Measurements from ENCODE around the gene COX10.

COX10 gene

DNA sequence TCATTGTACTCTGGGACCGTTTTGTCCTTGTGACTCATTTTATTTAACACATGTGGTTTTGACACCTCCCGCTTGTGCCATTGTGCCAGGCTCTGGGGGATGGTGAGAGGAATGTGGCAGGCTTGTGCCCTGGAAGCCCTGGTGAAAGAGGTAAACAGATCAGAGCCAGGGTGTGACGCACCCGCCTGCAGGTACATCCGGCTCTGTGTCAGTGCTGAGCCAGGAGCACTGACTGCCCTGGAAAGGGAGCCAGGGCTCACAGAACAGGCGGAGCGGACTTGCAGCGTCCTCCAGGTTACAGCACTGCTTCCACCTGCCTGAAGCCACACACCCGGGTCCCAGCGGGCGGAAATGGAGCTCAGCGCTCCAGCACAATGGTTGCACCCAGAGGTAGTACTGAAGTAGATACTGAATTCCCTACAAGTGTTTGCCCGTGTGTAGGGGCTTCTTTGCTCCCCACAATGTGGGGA lies 136.7 kb downstream of the COX10 start:
- peaks cover 0 to 11% (median 2%) of the 10 kb centered on the region in 11 experiments; a peak in 9 of 22 replicates for H3K9me3 ChIP-seq (replicated peaks in 1 of 11)
- no peak overlapping the region for H3K4me3 ChIP-seq
- H3K36me3 ChIP-seq = peaks cover 35 to 77% (median 58%) of the 10 kb centered on the region in 11 experiments
- no peak overlapping the region for H3K27ac ChIP-seq
- H3K27me3 ChIP-seq = no peaks in the 10 kb centered on the region
- no peak overlapping the region for H3K4me2 ChIP-seq
- peaks cover 0 to 66% (median 35%) of the 10 kb centered on the region in 11 experiments; a peak in 15 of 22 replicates for H4K20me1 ChIP-seq
- no peak for TF ChIP-seq Cebpa-rat (IDR thresholded peaks at IDR 0.05)
- H3K9ac ChIP-seq = no peak overlapping the region
- no peaks in the 10 kb centered on the region; a peak in 2 of 20 replicates for H3K4me1 ChIP-seq

DNA sequence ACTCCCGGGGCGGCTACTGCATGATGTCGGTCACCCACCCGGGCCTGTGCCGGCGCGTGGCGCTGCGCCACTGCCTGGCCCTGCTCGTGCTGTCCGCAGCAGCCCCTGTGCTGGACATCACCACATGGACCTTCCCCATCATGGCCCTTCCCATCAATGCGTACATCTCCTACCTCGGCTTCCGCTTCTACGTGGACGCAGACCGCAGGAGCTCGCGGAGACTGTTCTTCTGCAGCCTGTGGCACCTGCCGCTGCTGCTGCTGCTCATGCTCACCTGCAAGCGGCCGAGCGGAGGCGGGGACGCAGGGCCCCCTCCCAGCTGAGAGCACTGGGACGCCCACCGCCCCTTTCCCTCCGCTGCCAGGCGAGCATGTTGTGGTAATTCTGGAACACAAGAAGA lies 137.6 kb downstream of the COX10 start:
- TF ChIP-seq Cebpa-rat (IDR thresholded peaks at IDR 0.05) = no peak
- H3K27me3 ChIP-seq = no peaks in the 10 kb centered on the region
- H3K36me3 ChIP-seq = peaks cover 39 to 85% (median 65%) of the 10 kb centered on the region in 11 experiments
- no peak overlapping the region for H3K27ac ChIP-seq
- H4K20me1 ChIP-seq = peaks cover 0 to 57% (median 30%) of the 10 kb centered on the region in 11 experiments; a peak in 15 of 22 replicates
- H3K4me2 ChIP-seq = no peak overlapping the region
- no peak overlapping the region for H3K9ac ChIP-seq
- H3K9me3 ChIP-seq (replicated peaks in 1 of 11) = peaks cover 6 to 19% (median 11%) of the 10 kb centered on the region in 11 experiments
- no peaks in the 10 kb centered on the region for H3K4me1 ChIP-seq
- H3K4me3 ChIP-seq = no peak overlapping the region

DNA sequence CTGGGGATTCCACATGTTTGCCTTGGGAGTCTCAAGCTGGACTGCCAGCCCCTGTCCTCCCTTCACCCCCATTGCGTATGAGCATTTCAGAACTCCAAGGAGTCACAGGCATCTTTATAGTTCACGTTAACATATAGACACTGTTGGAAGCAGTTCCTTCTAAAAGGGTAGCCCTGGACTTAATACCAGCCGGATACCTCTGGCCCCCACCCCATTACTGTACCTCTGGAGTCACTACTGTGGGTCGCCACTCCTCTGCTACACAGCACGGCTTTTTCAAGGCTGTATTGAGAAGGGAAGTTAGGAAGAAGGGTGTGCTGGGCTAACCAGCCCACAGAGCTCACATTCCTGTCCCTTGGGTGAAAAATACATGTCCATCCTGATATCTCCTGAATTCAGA lies 138.5 kb downstream of the COX10 start:
- Histone ChIP-seq H3K4me2 (no peak overlapping the region), H3K9ac (no peak overlapping the region), H4K20me1 (peaks cover 0 to 50% (median 28%) of the 10 kb centered on the region in 11 experiments; a peak in 15 of 22 replicates), H3K4me3 (no peak overlapping the region), H3K4me1 (no peaks in the 10 kb centered on the region), H3K27me3 (no peaks in the 10 kb centered on the region), H3K36me3 (peaks cover 40 to 86% (median 66%) of the 10 kb centered on the region in 11 experiments), H3K9me3 (replicated peaks in 1 of 11) (peaks cover 8 to 22% (median 13%) of the 10 kb centered on the region in 11 experiments), H3K27ac (no peak overlapping the region)
- TF ChIP-seq Cebpa-rat (IDR thresholded peaks at IDR 0.05) = no peak

DNA sequence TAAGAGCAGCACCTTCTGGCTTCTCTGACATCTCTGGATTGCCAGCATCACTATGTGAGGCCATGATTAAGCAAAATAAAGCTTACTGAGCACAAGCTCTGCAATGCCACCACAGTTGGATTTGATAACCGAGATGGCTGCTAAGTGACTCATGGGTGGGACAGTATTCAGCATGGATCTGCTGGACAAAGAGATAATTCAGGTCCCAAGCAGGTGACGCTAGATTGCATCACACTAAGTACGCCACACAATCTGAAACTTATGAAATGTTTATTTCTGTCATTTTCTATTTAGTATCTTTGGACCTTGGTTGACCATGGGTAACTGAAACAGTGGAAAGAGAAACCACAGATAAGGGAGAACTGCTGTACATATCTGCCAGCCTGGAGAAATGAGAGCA lies 139.9 kb downstream of the COX10 start:
- no peak overlapping the region for H3K9ac ChIP-seq
- peaks cover 0 to 36% (median 19%) of the 10 kb centered on the region in 11 experiments; a peak in 12 of 22 replicates for H4K20me1 ChIP-seq
- H3K27me3 ChIP-seq = no peaks in the 10 kb centered on the region
- no peak overlapping the region for H3K4me2 ChIP-seq
- H3K4me1 ChIP-seq = peaks cover 0 to 7% (median 0%) of the 10 kb centered on the region in 10 experiments; a peak in 1 of 20 replicates
- no peak overlapping the region for H3K4me3 ChIP-seq
- H3K9me3 ChIP-seq (replicated peaks in 1 of 11) = peaks cover 8 to 22% (median 13%) of the 10 kb centered on the region in 11 experiments
- 0 out of 22 replicates have a peak, but pooled peaks of 1 of the 11 experiments have one; percentile 16 for TF ChIP-seq Cebpa-rat (IDR thresholded peaks at IDR 0.05)
- H3K27ac ChIP-seq = no peak overlapping the region
- peaks cover 34 to 78% (median 60%) of the 10 kb centered on the region in 11 experiments for H3K36me3 ChIP-seq

DNA sequence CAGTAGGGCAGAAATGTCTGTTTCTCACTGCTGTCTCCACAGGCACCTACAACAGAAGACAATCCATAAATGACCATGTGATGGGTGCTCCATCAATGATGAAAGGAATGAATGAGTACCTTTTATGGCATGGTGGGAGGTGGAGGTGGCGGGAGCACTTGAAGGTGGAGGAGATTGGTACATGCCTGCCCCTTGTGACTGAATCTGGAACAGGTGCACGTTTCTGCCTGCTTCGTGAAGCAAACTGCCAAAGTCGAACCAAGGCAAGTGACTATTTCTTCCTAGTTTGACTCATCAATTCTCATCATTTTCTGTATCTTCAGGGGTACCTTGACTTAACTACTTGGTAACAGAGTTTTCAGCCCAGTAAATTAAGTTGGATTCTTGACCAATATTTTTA lies 141.9 kb downstream of the COX10 start:
- H3K4me3 ChIP-seq = no peak overlapping the region
- H3K9me3 ChIP-seq (replicated peaks in 1 of 11) = peaks cover 8 to 22% (median 13%) of the 10 kb centered on the region in 11 experiments
- no peak overlapping the region for H3K27ac ChIP-seq
- no peak overlapping the region for H3K4me2 ChIP-seq
- TF ChIP-seq Cebpa-rat (IDR thresholded peaks at IDR 0.05) = no peak
- H4K20me1 ChIP-seq = peaks cover 0 to 16% (median 1%) of the 10 kb centered on the region in 11 experiments; a peak in 6 of 22 replicates
- H3K9ac ChIP-seq = no peak overlapping the region
- H3K36me3 ChIP-seq = peaks cover 34 to 58% (median 49%) of the 10 kb centered on the region in 11 experiments
- H3K27me3 ChIP-seq = no peaks in the 10 kb centered on the region
- H3K4me1 ChIP-seq = peaks cover 0 to 7% (median 0%) of the 10 kb centered on the region in 10 experiments; a peak in 1 of 20 replicates

DNA sequence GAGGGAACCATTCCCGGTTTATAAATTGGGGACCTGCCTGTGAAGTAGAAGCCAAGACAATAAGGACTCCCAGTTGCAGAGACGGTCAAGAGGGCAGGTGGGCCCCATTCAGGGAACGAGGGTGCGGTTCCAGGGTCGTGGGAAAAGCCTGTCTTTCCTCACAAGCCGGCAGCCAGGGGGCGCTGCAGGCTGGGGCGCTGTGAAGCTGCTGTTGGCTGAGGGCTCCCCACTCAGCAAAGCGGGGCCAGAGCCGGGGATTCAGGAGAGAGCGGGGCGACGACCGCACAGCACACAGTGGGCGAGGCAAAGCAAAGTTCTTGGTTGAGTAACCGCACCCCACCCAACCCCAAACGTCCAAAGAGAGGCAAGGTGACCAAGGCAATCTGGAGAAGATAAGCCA lies 142.5 kb downstream of the COX10 start:
- H3K9me3 ChIP-seq (replicated peaks in 1 of 11) = peaks cover 8 to 22% (median 13%) of the 10 kb centered on the region in 11 experiments
- no peak for TF ChIP-seq Cebpa-rat (IDR thresholded peaks at IDR 0.05)
- peaks cover 28 to 52% (median 44%) of the 10 kb centered on the region in 11 experiments for H3K36me3 ChIP-seq
- no peak overlapping the region for H3K27ac ChIP-seq
- peaks cover 0 to 7% (median 0%) of the 10 kb centered on the region in 10 experiments; a peak in 1 of 20 replicates for H3K4me1 ChIP-seq
- no peaks in the 10 kb centered on the region for H3K27me3 ChIP-seq
- peaks cover 0 to 10% (median 0%) of the 10 kb centered on the region in 11 experiments; a peak in 4 of 22 replicates for H4K20me1 ChIP-seq
- no peak overlapping the region for H3K9ac ChIP-seq
- H3K4me3 ChIP-seq = no peak overlapping the region
- H3K4me2 ChIP-seq = no peak overlapping the region

DNA sequence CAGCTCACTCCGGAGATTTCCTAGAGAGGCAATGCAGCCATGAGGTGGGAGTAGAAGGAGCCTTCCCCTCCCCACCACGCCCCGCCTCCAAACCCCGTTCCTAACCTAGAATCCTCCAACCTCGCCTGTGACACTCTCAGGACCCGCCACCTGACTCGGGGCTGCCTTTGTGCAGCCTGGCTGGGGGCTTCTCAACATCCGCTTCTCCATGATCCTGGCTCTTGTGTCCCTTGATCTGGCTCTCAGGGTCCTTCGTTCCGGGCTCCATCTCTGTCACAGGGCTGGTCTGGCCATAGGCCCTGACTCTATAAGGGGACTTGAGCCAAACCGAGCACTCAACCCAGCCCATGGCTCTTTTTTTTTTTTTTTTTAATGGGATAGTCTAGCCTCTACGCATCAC lies 143.1 kb downstream of the COX10 start:
- Histone ChIP-seq H3K4me2 (no peak overlapping the region), H3K36me3 (peaks cover 22 to 46% (median 38%) of the 10 kb centered on the region in 11 experiments; a peak in 21 of 22 replicates), H4K20me1 (peaks cover 0 to 5% (median 0%) of the 10 kb centered on the region in 11 experiments; a peak in 1 of 22 replicates), H3K27ac (no peak overlapping the region), H3K9me3 (replicated peaks in 1 of 11) (peaks cover 8 to 22% (median 13%) of the 10 kb centered on the region in 11 experiments), H3K4me3 (no peak overlapping the region), H3K27me3 (no peaks in the 10 kb centered on the region), H3K4me1 (peaks cover 0 to 7% (median 0%) of the 10 kb centered on the region in 10 experiments; a peak in 1 of 20 replicates), H3K9ac (no peak overlapping the region)
- no peak for TF ChIP-seq Cebpa-rat (IDR thresholded peaks at IDR 0.05)

DNA sequence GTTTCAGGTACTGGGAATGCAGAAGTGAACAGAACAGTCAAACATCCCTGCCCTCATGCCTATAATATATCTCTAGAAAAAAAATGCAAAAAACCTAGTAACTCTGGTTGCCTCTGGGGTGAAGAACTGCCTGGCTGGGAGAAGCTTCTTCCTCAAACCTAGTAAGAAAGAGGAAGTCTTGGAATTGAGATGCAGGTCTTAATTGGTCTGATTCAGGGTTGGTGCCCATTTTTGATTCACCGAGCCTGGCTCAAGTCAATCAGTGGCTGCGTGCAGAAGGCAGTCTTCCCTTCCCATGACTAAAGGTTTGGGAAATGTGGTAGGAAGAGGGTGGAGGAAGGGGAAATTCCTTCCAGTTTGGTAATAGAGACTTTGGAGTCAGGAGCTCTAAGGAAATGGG lies 145.0 kb downstream of the COX10 start:
- no peak overlapping the region for H3K9ac ChIP-seq
- no peak overlapping the region for H3K27ac ChIP-seq
- H3K27me3 ChIP-seq = no peaks in the 10 kb centered on the region
- H3K4me3 ChIP-seq = no peak overlapping the region
- no peaks in the 10 kb centered on the region for H4K20me1 ChIP-seq
- peaks cover 8 to 22% (median 13%) of the 10 kb centered on the region in 11 experiments for H3K9me3 ChIP-seq (replicated peaks in 1 of 11)
- H3K36me3 ChIP-seq = peaks cover 11 to 29% (median 22%) of the 10 kb centered on the region in 11 experiments; a peak in 20 of 22 replicates
- H3K4me1 ChIP-seq = peaks cover 0 to 7% (median 0%) of the 10 kb centered on the region in 10 experiments; a peak in 1 of 20 replicates
- TF ChIP-seq Cebpa-rat (IDR thresholded peaks at IDR 0.05) = no peak
- no peak overlapping the region for H3K4me2 ChIP-seq

DNA sequence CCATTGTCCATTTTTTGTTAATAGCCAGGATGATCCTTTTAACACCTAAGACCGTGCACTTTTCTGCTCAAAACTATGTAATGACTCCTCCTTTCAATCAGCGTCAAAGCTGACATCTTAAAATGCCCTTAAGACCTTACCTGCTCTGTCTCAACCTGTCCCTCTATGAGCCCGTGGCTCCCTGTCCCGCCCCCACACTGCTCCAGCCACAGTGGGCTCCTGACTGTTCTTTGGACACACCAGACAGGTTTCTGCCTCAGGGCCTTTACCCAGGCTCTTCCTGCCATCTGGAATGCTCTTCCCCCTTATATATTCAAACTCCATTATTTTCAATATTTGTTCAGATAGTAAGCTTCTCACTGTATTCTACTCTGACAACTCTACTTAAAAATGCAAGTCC lies 153.3 kb downstream of the COX10 start:
- Histone ChIP-seq H3K9me3 (replicated peaks in 1 of 11) (no peaks in the 10 kb centered on the region; a peak in 3 of 22 replicates), H3K9ac (no peak overlapping the region), H3K4me1 (no peaks in the 10 kb centered on the region), H4K20me1 (no peaks in the 10 kb centered on the region), H3K27me3 (no peaks in the 10 kb centered on the region), H3K4me2 (no peak overlapping the region), H3K4me3 (no peak overlapping the region), H3K27ac (no peak overlapping the region), H3K36me3 (no peaks in the 10 kb centered on the region)
- no peak for TF ChIP-seq Cebpa-rat (IDR thresholded peaks at IDR 0.05)
